Central memory CD4-positive, alpha-beta T cell (primary cell): Measurements from ENCODE around the gene ABTB1.

Experiments used
- DNase-seq: peaks from one replicate; pipeline ENCODE4 v3.0.0; 2022
- total RNA-seq, 3 experiments: gene quantifications; one replicate each; lab custom pipeline; 2026; lab: John Stamatoyannopoulos, UW

The ABTB1 gene
- total RNA-seq = 4.2 to 84.7 (median 76.0) reads per million in 3 experiments

GRCh38 chr3:127672429-127673190, at the start of gene ABTB1:
Gene ABTB1, plus strand, starts transcription at chr3:127672952. Its CDS starts 74 bp downstream, at chr3:127673026.
- DNase-seq = peak; percentile 78

GRCh38 chr3:127624063-127624462, 48.7 kb upstream of the ABTB1 start:
- no peak for DNase-seq

- DNase-seq = no peak
These were observed 46.9 kb upstream of the ABTB1 start for GRCh38 chr3:127625821-127626220.

GRCh38 chr3:127628426-127628787, 44.3 kb upstream of the ABTB1 start:
- no peak for DNase-seq

GRCh38 chr3:127628788-127629466, 43.8 kb upstream of the ABTB1 start, which contains the start of gene PODXL2:
Gene PODXL2, plus strand, starts transcription at chr3:127629185. Its CDS starts 35 bp downstream, at chr3:127629220.
- DNase-seq = peak; percentile 27

- peak; percentile 48 for DNase-seq
These were observed 43.0 kb upstream of the ABTB1 start for GRCh38 chr3:127629467-127630403.

GRCh38 chr3:127630811-127631714, 41.7 kb upstream of the ABTB1 start:
- DNase-seq = no peak

GRCh38 chr3:127632035-127632820, 40.5 kb upstream of the ABTB1 start:
- no peak for DNase-seq

- no peak for DNase-seq
These were observed 38.1 kb upstream of the ABTB1 start for GRCh38 chr3:127634653-127635052.

GRCh38 chr3:127637546-127637945, 35.2 kb upstream of the ABTB1 start:
- DNase-seq = peak; percentile 43

GRCh38 chr3:127637971-127638370, 34.8 kb upstream of the ABTB1 start:
- DNase-seq = no peak

GRCh38 chr3:127639173-127640041, 33.3 kb upstream of the ABTB1 start:
- no peak for DNase-seq

- no peak for DNase-seq
These were observed 32.8 kb upstream of the ABTB1 start for GRCh38 chr3:127640042-127640355.

GRCh38 chr3:127644641-127645370, 27.9 kb upstream of the ABTB1 start:
- no peak for DNase-seq

GRCh38 chr3:127645371-127646015, 27.3 kb upstream of the ABTB1 start:
- DNase-seq = no peak

GRCh38 chr3:127646501-127647046, 26.2 kb upstream of the ABTB1 start:
- no peak for DNase-seq

GRCh38 chr3:127647166-127647844, 25.4 kb upstream of the ABTB1 start:
- no peak for DNase-seq

- no peak for DNase-seq
These were observed 24.9 kb upstream of the ABTB1 start for GRCh38 chr3:127647845-127648204.
